ENCODE data around the gene TFB1M. TPM values are rescaled to one million over a fixed set of nuclear protein-coding genes. Genes with fewer than 3 reads are reported as not detected.

The TFB1M gene
- total and polyA plus RNA-seq, 7 donors = 10.7 to 22.2 (median 15.1) TPM

DNA sequence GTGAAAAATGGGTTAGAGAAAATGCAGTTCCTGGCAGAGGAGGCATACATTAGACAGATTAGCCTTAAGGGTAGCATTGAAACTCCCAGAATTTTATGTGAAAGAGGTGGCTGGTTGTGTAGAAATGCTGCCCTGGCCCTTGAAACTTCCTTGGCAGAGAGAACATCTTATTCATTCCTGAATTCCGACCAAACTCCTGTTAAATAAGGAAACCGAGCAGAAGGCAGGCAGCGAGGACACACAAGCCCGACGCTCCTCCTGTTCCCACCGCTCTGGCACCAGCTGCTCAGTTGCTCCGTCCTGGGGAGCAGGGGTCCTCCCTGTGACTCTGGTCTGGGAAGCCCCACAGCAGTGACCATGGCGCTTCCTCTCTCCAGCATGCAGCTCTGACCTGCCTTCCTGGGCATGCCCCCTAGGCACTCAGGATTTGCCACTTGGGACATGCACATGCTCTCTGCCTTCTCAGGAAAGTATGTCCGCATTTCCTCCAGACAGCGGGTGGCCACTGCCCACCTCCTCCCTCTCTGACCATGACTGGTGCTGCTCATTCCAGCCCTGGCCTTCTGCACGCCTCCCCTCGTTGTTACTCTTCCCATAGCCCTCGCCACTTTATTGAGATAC lies 85.6 kb downstream of the TFB1M start:
- Histone ChIP-seq H3K27ac (peak overlapping the region; percentile 62 to 72 (median 69)), H3K4me1 (peaks cover 0 to 49% (median 34%) of the 10 kb centered on the region in 4 donors), H3K36me3 (no peaks in the 10 kb centered on the region), H3K9me3 (no peaks in the 10 kb centered on the region), H3K4me3 (peak overlapping the region in 3 of 4 donors; percentile 9 to 25 (median 20)), H3K27me3 (no peaks in the 10 kb centered on the region)
- intact Hi-C loops (cut with DNase I) = no loop called here
- no peak for DNase-seq
- TF ChIP-seq, protein P1, sequence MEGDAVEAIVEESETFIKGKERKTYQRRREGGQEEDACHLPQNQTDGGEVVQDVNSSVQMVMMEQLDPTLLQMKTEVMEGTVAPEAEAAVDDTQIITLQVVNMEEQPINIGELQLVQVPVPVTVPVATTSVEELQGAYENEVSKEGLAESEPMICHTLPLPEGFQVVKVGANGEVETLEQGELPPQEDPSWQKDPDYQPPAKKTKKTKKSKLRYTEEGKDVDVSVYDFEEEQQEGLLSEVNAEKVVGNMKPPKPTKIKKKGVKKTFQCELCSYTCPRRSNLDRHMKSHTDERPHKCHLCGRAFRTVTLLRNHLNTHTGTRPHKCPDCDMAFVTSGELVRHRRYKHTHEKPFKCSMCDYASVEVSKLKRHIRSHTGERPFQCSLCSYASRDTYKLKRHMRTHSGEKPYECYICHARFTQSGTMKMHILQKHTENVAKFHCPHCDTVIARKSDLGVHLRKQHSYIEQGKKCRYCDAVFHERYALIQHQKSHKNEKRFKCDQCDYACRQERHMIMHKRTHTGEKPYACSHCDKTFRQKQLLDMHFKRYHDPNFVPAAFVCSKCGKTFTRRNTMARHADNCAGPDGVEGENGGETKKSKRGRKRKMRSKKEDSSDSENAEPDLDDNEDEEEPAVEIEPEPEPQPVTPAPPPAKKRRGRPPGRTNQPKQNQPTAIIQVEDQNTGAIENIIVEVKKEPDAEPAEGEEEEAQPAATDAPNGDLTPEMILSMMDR (IDR thresholded peaks at IDR 0.05) = no peak
- no peak for TF ChIP-seq POLR2A (IDR thresholded peaks at IDR 0.05)
- TF ChIP-seq EP300 (IDR thresholded peaks at IDR 0.05) = no peak
- TF ChIP-seq POLR2AphosphoS5 (IDR thresholded peaks at IDR 0.05) = peak in 1 of 4 donors; percentile 48
- WGBS, 2 donors = 84 to 92% methylated on average over 13 of the region's 13 CpGs

DNA sequence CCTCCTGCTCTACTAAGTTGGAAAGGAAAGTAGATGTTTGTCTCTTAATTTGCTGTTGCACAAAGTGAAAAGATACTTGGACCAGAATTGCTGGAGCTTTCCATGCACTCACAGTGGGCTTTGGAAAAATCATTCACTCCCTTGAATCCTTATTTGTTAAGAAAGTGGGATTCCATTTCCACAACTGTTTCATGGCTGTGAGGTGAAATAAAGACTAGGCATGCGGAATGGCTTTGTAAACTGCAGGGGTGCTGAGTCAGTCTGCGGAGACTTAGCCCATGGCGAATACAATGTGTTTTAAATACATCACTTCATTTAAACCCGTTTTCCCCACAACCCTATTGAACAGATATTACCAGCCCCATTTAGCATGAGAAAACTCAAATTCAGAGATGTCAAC lies 87.2 kb downstream of the TFB1M start:
- peaks cover 0 to 34% (median 22%) of the 10 kb centered on the region in 4 donors for H3K4me1 ChIP-seq
- no peaks in the 10 kb centered on the region for H3K27me3 ChIP-seq
- no peak for TF ChIP-seq POLR2A (IDR thresholded peaks at IDR 0.05)
- no peak for TF ChIP-seq POLR2AphosphoS5 (IDR thresholded peaks at IDR 0.05)
- TF ChIP-seq, protein P1 (IDR thresholded peaks at IDR 0.05) = no peak
- no peak for TF ChIP-seq EP300 (IDR thresholded peaks at IDR 0.05)
- no peak for DNase-seq
- H3K36me3 ChIP-seq = no peaks in the 10 kb centered on the region
- intact Hi-C loops (cut with DNase I) = no loop called here
- peak overlapping the region in 1 of 4 donors; percentile 68 for H3K27ac ChIP-seq
- 92 to 94% methylated on average over 4 of the region's 4 CpGs for WGBS, 2 donors
- H3K9me3 ChIP-seq = no peaks in the 10 kb centered on the region
- H3K4me3 ChIP-seq = no peak overlapping the region

DNA sequence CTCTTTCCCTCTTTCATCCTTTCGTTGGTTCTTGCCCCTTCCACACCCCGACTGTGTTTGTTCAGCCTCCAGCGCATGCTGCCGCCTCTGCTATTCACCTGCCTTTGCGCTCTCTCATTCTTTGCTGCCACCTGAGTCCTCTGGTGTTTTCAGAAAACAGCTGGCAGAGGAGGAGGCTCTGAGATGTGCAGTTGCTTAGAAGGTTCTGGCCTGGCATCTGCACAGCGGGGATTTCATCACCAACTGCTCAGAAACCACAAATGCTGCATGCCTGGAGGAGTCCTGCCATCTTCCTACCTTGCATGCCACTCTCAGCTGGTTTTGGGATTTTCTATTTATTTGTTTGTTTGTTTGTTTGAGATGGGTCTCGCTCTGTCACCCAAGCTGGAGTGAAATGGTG lies 89.7 kb downstream of the TFB1M start:
- DNase-seq = no peak
- intact Hi-C loops (cut with DNase I) = no loop called here
- H3K27ac ChIP-seq = no peak overlapping the region
- TF ChIP-seq POLR2AphosphoS5 (IDR thresholded peaks at IDR 0.05) (no peak), EP300 (IDR thresholded peaks at IDR 0.05) (no peak), POLR2A (IDR thresholded peaks at IDR 0.05) (no peak)
- TF ChIP-seq, protein P1 (IDR thresholded peaks at IDR 0.05) = no peak
- no peaks in the 10 kb centered on the region for H3K36me3 ChIP-seq
- WGBS, 2 donors = 82 to 87% methylated on average over 7 of the region's 7 CpGs
- H3K27me3 ChIP-seq = no peaks in the 10 kb centered on the region
- H3K9me3 ChIP-seq = no peaks in the 10 kb centered on the region
- no peak overlapping the region for H3K4me3 ChIP-seq
- H3K4me1 ChIP-seq = peaks cover 0 to 34% (median 26%) of the 10 kb centered on the region in 4 donors

DNA sequence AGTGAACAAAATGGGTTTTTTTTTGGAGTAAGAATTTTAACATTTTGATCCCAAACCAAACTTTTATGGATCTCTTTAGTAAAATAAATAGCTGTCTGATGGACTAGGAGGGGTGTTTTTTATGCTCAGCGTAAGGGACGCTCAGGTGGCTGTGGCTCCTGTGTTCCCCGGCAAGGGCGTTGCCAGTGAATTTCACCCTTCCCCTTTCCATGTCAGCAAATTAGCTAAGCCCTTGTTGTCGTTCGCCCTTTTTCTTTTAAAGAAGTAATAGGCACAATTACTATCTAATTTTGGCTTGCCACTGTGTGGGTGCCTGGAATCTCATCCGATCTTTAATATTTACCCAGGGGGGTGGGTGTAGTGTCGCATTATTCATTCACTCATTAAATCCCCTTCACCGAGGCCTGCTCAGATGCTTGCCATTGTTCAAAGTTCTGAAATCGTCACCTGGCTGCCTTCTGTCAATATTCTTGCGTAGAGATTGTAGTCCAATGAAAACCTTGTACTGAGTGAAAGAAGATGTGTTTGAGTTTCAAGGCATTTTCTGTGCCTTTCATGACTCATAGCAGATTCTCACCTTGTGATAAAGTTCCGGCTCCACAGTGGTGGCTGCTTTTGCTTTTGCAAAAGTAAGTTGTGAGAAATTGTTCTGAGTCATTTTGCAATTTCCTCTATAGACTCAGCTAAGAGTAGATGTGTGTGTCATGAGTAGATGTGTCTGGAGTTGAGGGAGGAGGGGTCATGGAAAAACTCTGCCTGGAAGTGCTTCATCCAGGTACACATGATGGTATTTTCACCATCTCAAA lies 90.4 kb downstream of the TFB1M start:
- 67 to 78% methylated on average over 12 of the region's 12 CpGs for WGBS, 2 donors
- intact Hi-C loops (cut with DNase I) = no loop called here
- Histone ChIP-seq H3K36me3 (no peaks in the 10 kb centered on the region), H3K27me3 (no peaks in the 10 kb centered on the region), H3K4me3 (no peak overlapping the region), H3K9me3 (no peaks in the 10 kb centered on the region), H3K4me1 (peaks cover 0 to 28% (median 20%) of the 10 kb centered on the region in 4 donors), H3K27ac (no peak overlapping the region)
- TF ChIP-seq POLR2AphosphoS5 (IDR thresholded peaks at IDR 0.05) (no peak), EP300 (IDR thresholded peaks at IDR 0.05) (no peak), POLR2A (IDR thresholded peaks at IDR 0.05) (no peak)
- TF ChIP-seq, protein P1 (IDR thresholded peaks at IDR 0.05) = no peak
- no peak for DNase-seq
